ENCODE data around the gene FGF16. TPM values are rescaled to one million over a fixed set of nuclear protein-coding genes. Genes with fewer than 3 reads are reported as not detected.

FGF16 gene
- total and polyA plus RNA-seq, 2 of the 8 experiments (the other 6 are each of a cell fraction or from before 2014, with no cell fraction given): 0.50 to 1.4 TPM

DNA sequence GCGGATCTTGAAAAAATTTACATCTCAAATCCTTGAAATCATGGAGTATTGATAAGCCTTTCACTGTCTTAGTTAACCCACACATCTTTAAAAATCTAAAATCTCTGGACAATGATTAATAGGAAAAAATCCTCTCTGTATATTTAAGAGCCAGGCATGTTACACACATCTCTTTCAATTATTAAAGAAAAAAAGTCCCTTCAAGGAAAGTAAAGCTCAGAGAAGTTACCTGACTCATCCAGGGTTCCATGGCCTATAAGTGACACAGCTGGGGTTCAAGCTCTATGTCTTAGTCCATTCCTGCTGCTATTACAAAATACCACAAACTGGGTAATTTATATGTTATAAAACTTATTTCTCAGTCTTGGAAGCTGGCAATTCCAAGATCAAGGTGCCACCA, 14.2 kb upstream of the FGF16 start:
- no peak overlapping the region for H3K56ac ChIP-seq (replicated peaks; ENCODE audit: insufficient read length, low read depth, low read length)
- H3K4me1 ChIP-seq (replicated peaks in 1 of 4; ENCODE audit: control insufficient read depth in 3 of 4, insufficient read depth in 4 of 4, low read length in 3 of 4): no peaks in the 10 kb centered on the region
- H3K79me1 ChIP-seq (ENCODE audit: low read depth, low read length): no peaks in the 10 kb centered on the region
- no peak for TF ChIP-seq TCF12 (IDR thresholded peaks at IDR 0.05; ENCODE audit: low read depth, low read length)
- TF ChIP-seq, protein P1, sequence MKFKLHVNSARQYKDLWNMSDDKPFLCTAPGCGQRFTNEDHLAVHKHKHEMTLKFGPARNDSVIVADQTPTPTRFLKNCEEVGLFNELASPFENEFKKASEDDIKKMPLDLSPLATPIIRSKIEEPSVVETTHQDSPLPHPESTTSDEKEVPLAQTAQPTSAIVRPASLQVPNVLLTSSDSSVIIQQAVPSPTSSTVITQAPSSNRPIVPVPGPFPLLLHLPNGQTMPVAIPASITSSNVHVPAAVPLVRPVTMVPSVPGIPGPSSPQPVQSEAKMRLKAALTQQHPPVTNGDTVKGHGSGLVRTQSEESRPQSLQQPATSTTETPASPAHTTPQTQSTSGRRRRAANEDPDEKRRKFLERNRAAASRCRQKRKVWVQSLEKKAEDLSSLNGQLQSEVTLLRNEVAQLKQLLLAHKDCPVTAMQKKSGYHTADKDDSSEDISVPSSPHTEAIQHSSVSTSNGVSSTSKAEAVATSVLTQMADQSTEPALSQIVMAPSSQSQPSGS (IDR thresholded peaks at IDR 0.05; ENCODE audit: low read length): no peak
- no peak overlapping the region for H3K14ac ChIP-seq (ENCODE audit: insufficient read length)
- ChIA-PET CTCF (ENCODE audit: partially characterized antibody) (interaction anchor here (0.6 kb wide), 1 partner anchor 398 kb away, joined by 3 read pairs; no protein-coding TSS in a partner anchor), POLR2A (ENCODE audit: partially characterized antibody) (interaction anchor here (1.1 kb wide), 1 partner anchor 15 kb away, joined by 3 read pairs; no protein-coding TSS in a partner anchor)
- H3K18ac ChIP-seq (ENCODE audit: extremely low read depth, low read length): no peak overlapping the region
- H2BK12ac ChIP-seq (ENCODE audit: low read depth, low read length): no peak overlapping the region
- H3K27me3 ChIP-seq (replicated peaks in 1 of 4; ENCODE audit: control insufficient read depth in 3 of 4, extremely low read depth in 1 of 4, insufficient read depth in 3 of 4, low read length in 3 of 4): no peaks in the 10 kb centered on the region
- H4K91ac ChIP-seq (replicated peaks; ENCODE audit: insufficient read length, low read length): no peak overlapping the region
- DNase-seq (ENCODE audit: low read depth in 1 of 2, low spot score in 2 of 2) (no peak), FAIRE-seq (no peak)
- H2AFZ ChIP-seq (ENCODE audit: low read length): no peak overlapping the region
- no peak overlapping the region for H3K4me2 ChIP-seq (ENCODE audit: insufficient read depth in 1 of 2, low read depth in 2 of 2, low read length in 2 of 2)
- no peak overlapping the region for H3K4me3 ChIP-seq (ENCODE audit: extremely low read depth in 1 of 4, insufficient read depth in 2 of 4, low read depth in 3 of 4, low read length in 4 of 4)
- no peak overlapping the region for H2BK5ac ChIP-seq (ENCODE audit: low read depth, low read length)
- no peak overlapping the region for H4K8ac ChIP-seq (ENCODE audit: extremely low read depth, insufficient read depth, low read length)
- H4K20me1 ChIP-seq (replicated peaks in 1 of 2; ENCODE audit: control insufficient read depth in 1 of 2, insufficient read depth in 2 of 2, low read length in 2 of 2): no peaks in the 10 kb centered on the region
- 88% methylated on average over 1 of the region's 1 CpG; no CpG with 5 or more reads in 1 of the 2 experiments for WGBS, 2 experiments (ENCODE audit: extremely low coverage in 1 of 2, insufficient coverage in 1 of 2, insufficient read length in 1 of 2, insufficient replicate concordance in 2 of 2, low coverage in 1 of 2, low lambda C conversion rate in 2 of 2, missing lambda C conversion rate in 1 of 2)
- no peaks in the 10 kb centered on the region for H3K36me3 ChIP-seq (ENCODE audit: control insufficient read depth in 2 of 4, insufficient read depth in 4 of 4, low read length in 3 of 4)
- no peak overlapping the region for H4K5ac ChIP-seq (ENCODE audit: insufficient read length, low read depth, low read length)
- no peaks in the 10 kb centered on the region for H3K79me2 ChIP-seq (ENCODE audit: control insufficient read depth in 1 of 2, insufficient read depth in 2 of 2, low read length in 2 of 2)
- H3K4ac ChIP-seq (replicated peaks; ENCODE audit: insufficient read length, low read depth, low read length): no peak overlapping the region
- H2BK15ac ChIP-seq (ENCODE audit: low read length): no peak overlapping the region
- H3K9ac ChIP-seq (replicated peaks in 1 of 4; ENCODE audit: extremely low read depth in 1 of 4, low read depth in 3 of 4, low read length in 3 of 4): no peak overlapping the region
- no peak overlapping the region for H2AK5ac ChIP-seq (ENCODE audit: low read depth, low read length)
- no peaks in the 10 kb centered on the region for H3K9me3 ChIP-seq (ENCODE audit: insufficient read depth in 2 of 2, low read depth in 1 of 2, low read length in 1 of 2)
- no peaks in the 10 kb centered on the region; the same call in 1 of the 2 replicates for H3K23me2 ChIP-seq (ENCODE audit: low read depth, low read length)
- H3K23ac ChIP-seq (ENCODE audit: insufficient read length): no peak overlapping the region
- no peak overlapping the region for H2BK20ac ChIP-seq (ENCODE audit: low read length)
- no peak overlapping the region for H2BK120ac ChIP-seq (replicated peaks; ENCODE audit: low read depth, low read length)
- no peak overlapping the region for H3K27ac ChIP-seq (ENCODE audit: low read depth, low read length)
